Lower leg skin (tissue), 4 donors: ENCODE measurements around the gene GJB6. TPM values are rescaled to one million over a fixed set of nuclear protein-coding genes. Genes with fewer than 3 reads are reported as not detected.

Experiments
- DNase-seq, 2 donors: peaks; one replicate each; pipeline ENCODE4 v3.0.0-alpha.2; 2019; ENCODE audit warnings: low spot score in 2 of 2
- H3K4me3 ChIP-seq: fragments of 200-600 bp; sonication (generic); 2 replicates; pipeline ENCODE4 v1.5.1; 2017; ENCODE audit warnings: mild to moderate bottlenecking, low read depth; ENCODE audit not compliant: poor library complexity, severe bottlenecking
- CTCF ChIP-seq, 3 donors: fragments of 450-650 bp; IDR thresholded peaks; one replicate each; pipeline ENCODE4 v1.5.1; 2016; ENCODE audit warnings: antibody characterized with exemption in 3 of 3, mild to moderate bottlenecking in 3 of 3, moderate library complexity in 2 of 3
- POLR2A ChIP-seq, 2 donors: fragments of 450-650 bp; IDR thresholded peaks; one replicate each; pipeline ENCODE4 v1.6.1; 2016 to 2017; ENCODE audit warnings: antibody characterized with exemption in 2 of 2, mild to moderate bottlenecking in 1 of 2, moderate library complexity in 1 of 2
- WGBS, 2 donors: methylation state at CpG; one replicate each; pipeline ENCODE4 v1.1.5; 2018; 5-methylcytosine and 5-hydroxymethylcytosine counted together
- intact Hi-C: fragments of 100-400 bp; cut with DNase I; formaldehyde crosslinking; loops from one replicate; pipeline ENCODE4 v1.15.0; 2023; ENCODE audit warnings: low total_unique reads
- total RNA-seq, 4 donors: library from RNA; depleted of rRNA; stranded (reverse); fragments of >200 nt; gene quantifications; one replicate each; pipeline ENCODE4 v1.1.0, GENCODE V29; 2016

Gene GJB6
- total RNA-seq, 4 donors from 2014 or later = 49.7 to 150 (median 58.3) TPM

GRCh38 chr13:20254076-20254475 lies 22.0 kb upstream of the GJB6 start:
- no peak overlapping the region for H3K4me3 ChIP-seq
- intact Hi-C loops = no loop called here
- DNase-seq = no peak
- 74 to 79% methylated on average over 4 of the region's 4 CpGs for WGBS, 2 donors
- TF ChIP-seq POLR2A (IDR thresholded peaks at IDR 0.05) (no peak), CTCF (IDR thresholded peaks at IDR 0.05) (no peak)

DNA sequence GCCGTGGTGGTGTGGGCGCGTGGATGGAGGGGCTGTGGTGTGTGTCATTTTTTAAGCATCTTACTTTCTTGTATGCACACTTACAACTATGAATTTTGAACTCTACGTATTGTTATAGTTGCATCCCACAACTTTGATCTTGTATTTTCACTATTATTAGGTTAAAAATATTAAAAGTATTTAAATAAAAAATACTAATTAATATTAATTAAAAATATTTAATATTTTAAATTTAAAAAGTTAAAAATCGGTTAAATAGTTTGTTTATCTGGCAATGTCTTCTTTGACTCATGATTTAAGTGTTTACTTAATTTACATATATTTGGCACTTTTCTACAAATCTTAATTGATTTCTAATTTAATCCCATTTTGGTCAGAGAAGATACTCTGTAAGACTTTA lies 17.8 kb upstream of the GJB6 start:
- WGBS, 2 donors = 90 to 91% methylated on average over 5 of the region's 5 CpGs
- H3K4me3 ChIP-seq = no peak overlapping the region
- no peak for TF ChIP-seq POLR2A (IDR thresholded peaks at IDR 0.05)
- no peak for TF ChIP-seq CTCF (IDR thresholded peaks at IDR 0.05)
- intact Hi-C loops = no loop called here
- DNase-seq = no peak

DNA sequence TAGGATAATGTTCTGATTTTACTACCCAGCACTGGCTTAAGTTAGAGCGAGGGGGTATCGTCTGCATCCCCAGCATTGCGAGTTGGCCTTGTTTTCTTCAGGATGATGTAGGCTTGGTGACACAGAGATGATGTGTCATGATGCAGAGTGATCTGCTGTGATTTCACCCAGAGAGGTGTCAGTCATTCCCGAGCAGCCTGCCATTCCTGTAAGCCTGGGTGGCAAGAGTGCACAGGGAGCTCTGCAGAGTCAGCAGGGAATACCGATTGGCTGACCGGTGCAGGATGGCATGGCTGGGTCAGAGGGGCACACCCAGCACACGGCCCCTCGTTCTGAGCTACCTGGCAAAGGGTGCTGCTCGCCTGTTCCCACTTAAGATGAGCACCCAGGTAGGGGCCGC lies 15.8 kb upstream of the GJB6 start:
- TF ChIP-seq POLR2A (IDR thresholded peaks at IDR 0.05) (no peak), CTCF (IDR thresholded peaks at IDR 0.05) (no peak)

DNA sequence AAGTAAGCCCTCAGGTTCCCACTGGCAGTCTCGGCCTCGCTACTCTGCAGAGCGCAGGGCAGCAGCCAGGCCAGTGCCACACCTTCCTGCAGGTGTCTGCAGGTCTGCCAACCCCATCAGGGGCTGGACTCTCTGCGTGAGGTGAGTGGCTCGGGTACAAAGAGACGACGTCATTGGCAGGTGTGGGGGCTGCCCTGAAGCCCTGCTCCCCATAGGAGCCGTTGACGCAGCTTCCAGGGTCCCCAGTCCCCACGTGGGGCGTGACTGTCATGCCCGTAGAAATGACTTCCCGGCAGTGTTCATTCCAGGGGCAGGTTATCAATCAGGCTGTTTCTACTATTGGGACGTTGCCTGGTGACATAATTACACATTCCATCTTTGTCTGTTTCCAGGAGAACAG lies 15.3 kb upstream of the GJB6 start:
- intact Hi-C loops = no loop called here
- 51 to 79% methylated on average over 13 to 14 of the region's 14 CpGs for WGBS, 2 donors
- H3K4me3 ChIP-seq = no peak overlapping the region
- TF ChIP-seq CTCF (IDR thresholded peaks at IDR 0.05) (no peak), POLR2A (IDR thresholded peaks at IDR 0.05) (no peak)
- DNase-seq = peak in 1 of 2 donors; percentile 81

More for the DNA sequence above, 15.8 kb upstream of the GJB6 start:
- DNase-seq = peak in 1 of 2 donors; percentile 76
- WGBS, 2 donors = 71 to 83% methylated on average over 10 of the region's 10 CpGs
- H3K4me3 ChIP-seq = no peak overlapping the region
- intact Hi-C loops = no loop called here

GRCh38 chr13:20241593-20241992 lies 9.5 kb upstream of the GJB6 start:
- 58 to 71% methylated on average over 2 of the region's 2 CpGs for WGBS, 2 donors
- intact Hi-C loops = no loop called here
- DNase-seq = no peak
- H3K4me3 ChIP-seq = no peak overlapping the region
- TF ChIP-seq CTCF (IDR thresholded peaks at IDR 0.05) (no peak), POLR2A (IDR thresholded peaks at IDR 0.05) (no peak)

- no peak overlapping the region for H3K4me3 ChIP-seq
- TF ChIP-seq POLR2A (IDR thresholded peaks at IDR 0.05) = no peak
- WGBS, 2 donors = 80 to 88% methylated on average over 6 of the region's 6 CpGs
- DNase-seq = peak in 1 of 2 donors; percentile 72
- intact Hi-C loops = no loop called here
Measured at GRCh38 chr13:20239748-20240147, 7.6 kb upstream of the GJB6 start.
